Osteoblast (primary cell): Measurements from ENCODE around the gene CTSL. TPM values are rescaled to one million over a fixed set of nuclear protein-coding genes. Genes with fewer than 3 reads are reported as not detected.

ENCODE experiments used
- DNase-seq: peaks from one replicate; pipeline ENCODE4 v3.0.0; 2011; ENCODE audit warnings: low spot score, mixed read lengths; ENCODE audit not compliant: insufficient read length; ENCODE audit errors: missing footprints
- H2AFZ ChIP-seq: 2 replicates; pipeline ENCODE4 v1.6.0; 2011; ENCODE audit warnings: mild to moderate bottlenecking, low read length
- H3K27ac ChIP-seq: 2 replicates; pipeline ENCODE4 v1.5.1; 2011; ENCODE audit warnings: mild to moderate bottlenecking, low read depth, low read length, moderate library complexity
- H3K27me3 ChIP-seq: 2 replicates; pipeline ENCODE4 v1.6.0; 2012; ENCODE audit warnings: mild to moderate bottlenecking, control low read depth, inconsistent platforms, low read length, moderate library complexity; ENCODE audit not compliant: insufficient read depth
- H3K36me3 ChIP-seq: 2 replicates; pipeline ENCODE4 v1.5.1; 2011; ENCODE audit warnings: mild to moderate bottlenecking, low read length, control low read depth, moderate library complexity; ENCODE audit not compliant: insufficient read depth
- H3K4me1 ChIP-seq: 2 replicates; pipeline ENCODE4 v1.5.1; 2011; ENCODE audit warnings: mild to moderate bottlenecking, low read length, control low read depth, moderate library complexity; ENCODE audit not compliant: insufficient read depth
- H3K4me2 ChIP-seq: 2 replicates; pipeline ENCODE4 v1.6.0; 2011; ENCODE audit warnings: mild to moderate bottlenecking, low read length; ENCODE audit not compliant: insufficient read depth
- H3K4me3 ChIP-seq: fragments of 200-600 bp; sonication (generic); 3 replicates; pipeline ENCODE4 v1.5.1; 2012; ENCODE audit warnings: mild to moderate bottlenecking, low read length, inconsistent platforms; ENCODE audit not compliant: insufficient read depth
- H3K79me2 ChIP-seq: 2 replicates; pipeline ENCODE4 v1.6.0; 2012; ENCODE audit warnings: mild to moderate bottlenecking, low read length, control low read depth, inconsistent platforms; ENCODE audit not compliant: insufficient read depth
- H3K9me3 ChIP-seq: 2 replicates; pipeline ENCODE4 v1.5.1; 2011; ENCODE audit warnings: low read depth, low read length, control low read depth
- H4K20me1 ChIP-seq: 2 replicates; pipeline ENCODE4 v1.6.0; 2012; ENCODE audit warnings: mild to moderate bottlenecking, low read length, control low read depth; ENCODE audit not compliant: insufficient read depth
- CTCF ChIP-seq: IDR thresholded peaks from 2 replicates; pipeline ENCODE4 v1.5.1; 2011; ENCODE audit warnings: mild to moderate bottlenecking, low read depth, low read length, moderate library complexity; ENCODE audit errors: extremely low read depth
- total RNA-seq: library from RNA; depleted of rRNA; stranded (reverse); fragments of >200 nt; gene quantifications from 2 replicates; pipeline ENCODE4 v1.2.3, GENCODE V29; 2012

The CTSL gene
- total RNA-seq, 1 donor, result 384 TPM

DNA sequence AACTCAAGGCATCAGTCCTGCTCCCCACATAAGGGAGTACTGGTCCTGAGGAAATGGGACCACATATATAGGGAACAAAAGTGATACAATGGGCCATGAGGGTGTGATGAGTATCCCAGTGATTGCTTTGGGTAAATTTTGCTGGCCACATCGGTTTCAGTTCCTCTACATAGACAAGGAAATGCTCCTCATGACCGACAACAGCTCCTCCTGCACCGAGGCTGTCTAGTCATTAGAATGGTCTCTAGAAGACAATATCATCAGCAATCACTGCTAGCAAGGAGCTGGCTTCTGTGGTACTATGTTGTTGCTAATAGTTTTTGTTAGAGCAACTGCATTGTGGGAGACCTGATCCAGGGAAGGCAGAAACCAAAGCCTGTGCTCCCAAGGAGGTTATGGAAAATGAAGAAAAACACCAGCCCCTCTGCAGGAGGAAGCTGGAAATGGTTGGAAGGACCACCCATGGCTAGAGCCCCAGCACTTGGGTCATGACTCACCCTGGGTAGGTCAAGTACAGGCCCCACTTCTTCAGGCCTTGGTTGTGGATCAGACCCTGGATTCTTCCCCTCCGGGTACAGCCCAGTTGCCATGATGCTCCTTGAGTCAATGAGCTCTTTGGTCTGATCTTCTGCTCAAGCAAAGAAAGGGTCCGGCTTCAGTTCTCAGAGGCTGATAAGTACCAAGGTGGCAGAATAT lies 3.4 kb upstream of the CTSL start:
- Histone ChIP-seq H3K79me2 (peaks cover 12% of the 10 kb centered on the region), H3K27ac (no peak overlapping the region), H3K4me1 (peaks cover 12% of the 10 kb centered on the region), H4K20me1 (no peaks in the 10 kb centered on the region), H3K9me3 (no peaks in the 10 kb centered on the region), H2AFZ (no peak overlapping the region), H3K27me3 (no peaks in the 10 kb centered on the region), H3K4me3 (no peak overlapping the region), H3K36me3 (peaks cover under 1% of the 10 kb centered on the region), H3K4me2 (no peak overlapping the region)
- DNase-seq, result peak; percentile 49
- TF ChIP-seq CTCF, result no peak

DNA sequence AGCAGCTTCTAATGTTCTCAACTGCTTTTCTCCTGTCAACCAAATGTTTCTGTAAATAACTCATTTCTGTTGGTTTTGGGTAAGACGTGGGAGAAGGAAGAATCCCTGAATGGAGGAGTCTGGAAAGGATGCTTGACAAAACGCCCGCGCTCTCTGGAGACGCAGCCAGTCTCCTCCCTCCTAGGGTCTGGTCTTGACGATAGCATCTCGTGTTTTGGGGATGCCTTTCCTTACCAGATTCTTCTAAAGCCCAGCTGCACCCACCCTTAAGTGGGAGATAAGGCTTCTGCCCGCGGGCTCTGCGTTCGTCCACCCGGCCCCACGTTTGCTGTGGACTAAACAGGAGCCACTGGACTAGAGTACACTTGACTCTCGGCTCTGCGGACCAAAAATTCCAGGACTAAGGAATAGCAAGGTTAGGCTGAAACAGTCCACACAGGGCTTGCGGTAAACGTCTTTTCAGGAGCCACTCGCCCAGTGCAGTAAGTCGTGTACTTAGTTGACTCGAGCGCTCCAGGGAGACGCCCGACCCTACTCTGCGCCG lies 491 bp upstream of the CTSL start:
- peaks cover 29% of the 10 kb centered on the region for H3K79me2 ChIP-seq
- peak overlapping the region; percentile 92 for H3K4me2 ChIP-seq
- H3K27ac ChIP-seq, result peak overlapping the region; percentile 96
- DNase-seq, result peak; percentile 68
- no peaks in the 10 kb centered on the region for H4K20me1 ChIP-seq
- no peaks in the 10 kb centered on the region for H3K9me3 ChIP-seq
- H3K4me3 ChIP-seq, result peak overlapping the region; percentile 94
- H3K4me1 ChIP-seq, result peaks cover 23% of the 10 kb centered on the region
- no peaks in the 10 kb centered on the region for H3K27me3 ChIP-seq
- no peak for TF ChIP-seq CTCF
- peak overlapping the region; percentile 96 for H2AFZ ChIP-seq
- H3K36me3 ChIP-seq, result peaks cover 29% of the 10 kb centered on the region

DNA sequence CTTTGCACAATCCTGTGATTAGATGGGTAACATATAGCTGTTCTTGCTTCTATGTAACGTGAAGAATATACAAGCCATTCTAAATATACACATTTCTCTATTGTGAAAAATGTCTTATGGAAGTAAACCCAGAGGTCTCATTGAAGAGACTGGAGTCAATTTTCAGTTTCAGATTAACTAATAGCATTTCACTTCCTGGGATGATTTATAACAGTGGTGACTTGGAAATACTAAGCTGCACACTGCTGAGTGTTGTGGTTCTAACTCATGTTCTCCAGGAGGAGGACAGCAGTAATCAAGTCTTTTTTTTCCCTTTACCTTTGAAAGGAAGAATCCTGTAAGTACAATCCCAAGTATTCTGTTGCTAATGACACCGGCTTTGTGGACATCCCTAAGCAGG lies 3.3 kb downstream of the CTSL start:
- Histone ChIP-seq H3K36me3 (peaks cover 43% of the 10 kb centered on the region), H3K9me3 (no peaks in the 10 kb centered on the region), H4K20me1 (no peaks in the 10 kb centered on the region), H3K4me3 (no peak overlapping the region), H3K4me2 (peak overlapping the region; percentile 92), H3K79me2 (peaks cover 29% of the 10 kb centered on the region), H2AFZ (no peak overlapping the region), H3K27ac (no peak overlapping the region), H3K4me1 (peaks cover 23% of the 10 kb centered on the region), H3K27me3 (no peaks in the 10 kb centered on the region)
- no peak for DNase-seq
- no peak for TF ChIP-seq CTCF

DNA sequence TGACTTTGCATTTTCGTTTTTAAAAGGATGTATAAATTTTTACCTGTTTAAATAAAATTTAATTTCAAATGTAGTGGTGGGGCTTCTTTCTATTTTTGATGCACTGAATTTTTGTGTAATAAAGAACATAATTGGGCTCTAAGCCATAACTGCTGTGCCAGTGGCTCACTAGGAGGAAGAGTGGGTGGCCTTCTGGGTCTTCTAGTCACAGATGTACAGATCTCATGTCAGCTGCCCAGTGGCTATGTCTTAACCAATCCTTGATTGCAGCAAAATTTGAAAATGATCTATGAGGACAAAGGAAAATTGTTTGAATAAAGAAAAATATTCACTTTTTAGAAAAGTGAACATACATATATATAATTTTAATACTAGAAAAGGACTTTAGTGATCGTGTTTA lies 5.4 kb downstream of the CTSL start:
- no peak for TF ChIP-seq CTCF
- H3K79me2 ChIP-seq, result peaks cover 29% of the 10 kb centered on the region
- no peak overlapping the region for H3K4me2 ChIP-seq
- peaks cover 43% of the 10 kb centered on the region for H3K36me3 ChIP-seq
- no peaks in the 10 kb centered on the region for H3K9me3 ChIP-seq
- H3K4me1 ChIP-seq, result peaks cover 17% of the 10 kb centered on the region
- no peak for DNase-seq
- H3K4me3 ChIP-seq, result no peak overlapping the region
- H2AFZ ChIP-seq, result no peak overlapping the region
- H3K27ac ChIP-seq, result no peak overlapping the region
- no peaks in the 10 kb centered on the region for H4K20me1 ChIP-seq
- H3K27me3 ChIP-seq, result no peaks in the 10 kb centered on the region
